ENCODE measurements around the gene EPHA6. TPM values are rescaled to one million over a fixed set of nuclear protein-coding genes. Genes with fewer than 3 reads are reported as not detected.

Gene EPHA6
- total and polyA plus RNA-seq, 2 donors (not counting 3 experiments of a cell fraction or from before 2014, with no cell fraction given) = not detected

- intact Hi-C loops (cut with micrococcal nuclease) (no loop called here), dilution Hi-C loops (cut with MboI; ENCODE audit: extremely low pct_ligation_motif_present, low sequenced_read_pairs) (no loop called here)
- H2AFZ ChIP-seq (ENCODE audit: low read depth, low read length) = no peak overlapping the region
- no peaks in the 10 kb centered on the region for H3K4me1 ChIP-seq (ENCODE audit: control insufficient read depth, extremely low read depth, insufficient read depth, low read length)
- H3K27ac ChIP-seq (ENCODE audit: insufficient read depth, low read depth, low read length) = no peak overlapping the region
- no peaks in the 10 kb centered on the region for H3K79me2 ChIP-seq (ENCODE audit: control insufficient read depth, insufficient read depth, low read length)
- DNase-seq (ENCODE audit: low read depth, low spot score) (no peak), FAIRE-seq (no peak)
- POLR2A ChIA-PET = no interaction called here
- H3K9me3 ChIP-seq (replicated peaks; ENCODE audit: control insufficient read depth, insufficient read depth, low read length) = no peaks in the 10 kb centered on the region
- H3K9ac ChIP-seq (replicated peaks; ENCODE audit: extremely low read depth, insufficient read depth, low read length) = no peak overlapping the region
- TF ChIP-seq JUN (IDR thresholded peaks at IDR 0.05; ENCODE audit: borderline replicate concordance, insufficient read depth, insufficient read length, low read depth) = no peak
- no peak for TF ChIP-seq MYC (IDR thresholded peaks at IDR 0.05; ENCODE audit: low read depth, low read length)
- TF ChIP-seq MAX (IDR thresholded peaks at IDR 0.05; ENCODE audit: insufficient read depth, insufficient read length) = no peak
- TF ChIP-seq CTCF (IDR thresholded peaks at IDR 0.05; ENCODE audit: extremely low read depth in 1 of 2, insufficient read depth in 1 of 2, low read depth in 1 of 2, low read length in 2 of 2) = no peak
- no peak for TF ChIP-seq EZH2 (IDR thresholded peaks at IDR 0.05; ENCODE audit: borderline replicate concordance, low read depth, low read length, severe bottlenecking)
- no peak overlapping the region for H3K4me3 ChIP-seq (replicated peaks in 1 of 3; ENCODE audit: insufficient read depth in 1 of 3, low read depth in 1 of 3, low read length in 3 of 3)
- H3K27me3 ChIP-seq (ENCODE audit: control insufficient read depth in 2 of 2, insufficient read depth in 2 of 2, low read length in 2 of 2) = no peaks in the 10 kb centered on the region
- no TSS peak for BruUV-seq (replicated peaks)
- H3K36me3 ChIP-seq (ENCODE audit: control insufficient read depth in 2 of 2, extremely low read depth in 1 of 2, insufficient read depth in 2 of 2, low read length in 2 of 2) = no peaks in the 10 kb centered on the region
- CTCF ChIA-PET = no interaction called here
- no peaks in the 10 kb centered on the region for H3K9me1 ChIP-seq (replicated peaks; ENCODE audit: control insufficient read depth, extremely low read depth, insufficient read depth, low read length)
- H4K20me1 ChIP-seq (replicated peaks; ENCODE audit: control insufficient read depth, extremely low read depth, insufficient read depth, low read length) = no peaks in the 10 kb centered on the region
- no peak overlapping the region for H3K4me2 ChIP-seq (ENCODE audit: insufficient read depth, low read length)
Observed at GRCh38 chr3:97391167-97391566, 576.8 kb downstream of the EPHA6 start.

- Histone ChIP-seq H2AFZ (ENCODE audit: low read depth, low read length) (no peak overlapping the region), H3K27ac (ENCODE audit: insufficient read depth, low read depth, low read length) (no peak overlapping the region), H3K27me3 (ENCODE audit: control insufficient read depth in 2 of 2, insufficient read depth in 2 of 2, low read length in 2 of 2) (no peaks in the 10 kb centered on the region), H3K36me3 (ENCODE audit: control insufficient read depth in 2 of 2, extremely low read depth in 1 of 2, insufficient read depth in 2 of 2, low read length in 2 of 2) (no peaks in the 10 kb centered on the region), H3K9me3 (replicated peaks; ENCODE audit: control insufficient read depth, insufficient read depth, low read length) (no peaks in the 10 kb centered on the region), H3K4me3 (replicated peaks in 1 of 3; ENCODE audit: insufficient read depth in 1 of 3, low read depth in 1 of 3, low read length in 3 of 3) (no peak overlapping the region), H3K9me1 (replicated peaks; ENCODE audit: control insufficient read depth, extremely low read depth, insufficient read depth, low read length) (no peaks in the 10 kb centered on the region), H3K79me2 (ENCODE audit: control insufficient read depth, insufficient read depth, low read length) (no peaks in the 10 kb centered on the region), H3K9ac (replicated peaks; ENCODE audit: extremely low read depth, insufficient read depth, low read length) (no peak overlapping the region), H3K4me1 (ENCODE audit: control insufficient read depth, extremely low read depth, insufficient read depth, low read length) (no peaks in the 10 kb centered on the region), H4K20me1 (replicated peaks; ENCODE audit: control insufficient read depth, extremely low read depth, insufficient read depth, low read length) (no peaks in the 10 kb centered on the region), H3K4me2 (ENCODE audit: insufficient read depth, low read length) (no peak overlapping the region)
- no TSS peak for BruUV-seq (replicated peaks)
- intact Hi-C loops (cut with micrococcal nuclease) = no loop called here
- TF ChIP-seq GATA2 (IDR thresholded peaks at IDR 0.05; ENCODE audit: insufficient read depth, insufficient read length, low read depth, low read length) = no peak
- no peak for TF ChIP-seq MYC (IDR thresholded peaks at IDR 0.05; ENCODE audit: low read depth, low read length)
- TF ChIP-seq CTCF (IDR thresholded peaks at IDR 0.05; ENCODE audit: extremely low read depth in 1 of 2, insufficient read depth in 1 of 2, low read depth in 1 of 2, low read length in 2 of 2) = no peak
- TF ChIP-seq EZH2 (IDR thresholded peaks at IDR 0.05; ENCODE audit: borderline replicate concordance, low read depth, low read length, severe bottlenecking) = no peak
- no peak for TF ChIP-seq POLR2AphosphoS5 (IDR thresholded peaks at IDR 0.05; ENCODE audit: insufficient read depth, low read depth, low read length)
- no peak for TF ChIP-seq JUN (IDR thresholded peaks at IDR 0.05; ENCODE audit: borderline replicate concordance, insufficient read depth, insufficient read length, low read depth)
- no peak for TF ChIP-seq MAX (IDR thresholded peaks at IDR 0.05; ENCODE audit: insufficient read depth, insufficient read length)
- TF ChIP-seq POLR2A (IDR thresholded peaks at IDR 0.05; ENCODE audit: low read depth, low read length) = no peak
- no peak for TF ChIP-seq FOS (IDR thresholded peaks at IDR 0.05; ENCODE audit: borderline replicate concordance, insufficient read depth, low read length)
- CTCF ChIA-PET = no interaction called here
- POLR2A ChIA-PET = no interaction called here
- dilution Hi-C loops (cut with MboI; ENCODE audit: extremely low pct_ligation_motif_present, low sequenced_read_pairs) = no loop called here
- FAIRE-seq (no peak), DNase-seq (ENCODE audit: low read depth, low spot score) (no peak)
Observed at GRCh38 chr3:97409612-97410011, 595.2 kb downstream of the EPHA6 start.

Data from endothelial cell of umbilical vein (primary cell).